ENCODE data around the gene XCR1. TPM values are rescaled to one million over a fixed set of nuclear protein-coding genes. Genes with fewer than 3 reads are reported as not detected.
"Not testable (repeated sequence)": the region's sequence is repeated elsewhere in the genome, so short reads cannot be mapped to it uniquely, and the experiment has no call there.

Gene XCR1
- total RNA-seq, 2 donors from 2014 or later, result 0.64 TPM; not detected in 1

- ATAC-seq (no peak), DNase-seq (no peak)
- intact Hi-C loops (cut with DNase I, micrococcal nuclease), result no loop called here
Observed at GRCh38 chr3:46013316-46014094, 13.8 kb downstream of the XCR1 start.

GRCh38 chr3:46012246-46012645, 15.0 kb downstream of the XCR1 start:
- ATAC-seq, result no peak
- no peak for DNase-seq
- intact Hi-C loops (cut with DNase I, micrococcal nuclease), result no loop called here

- intact Hi-C loops (cut with DNase I, micrococcal nuclease), result no loop called here
- no peak for DNase-seq
- ATAC-seq, result no peak
Observed at GRCh38 chr3:46010519-46011113, 16.7 kb downstream of the XCR1 start.

GRCh38 chr3:46008058-46008457, 19.2 kb downstream of the XCR1 start:
- intact Hi-C loops (cut with DNase I, micrococcal nuclease), result no loop called here
- no peak for DNase-seq
- ATAC-seq, result no peak

GRCh38 chr3:46007280-46007679, 20.0 kb downstream of the XCR1 start:
- ATAC-seq (no peak), DNase-seq (no peak)
- intact Hi-C loops (cut with DNase I, micrococcal nuclease), result no loop called here

GRCh38 chr3:46006238-46007032, 20.8 kb downstream of the XCR1 start:
- intact Hi-C loops (cut with DNase I, micrococcal nuclease), result no loop called here
- ATAC-seq (no peak), DNase-seq (no peak)

GRCh38 chr3:46003706-46004105, 23.6 kb downstream of the XCR1 start:
- DNase-seq; intact Hi-C loops (cut with DNase I, micrococcal nuclease); ATAC-seq: not testable (repeated sequence)

GRCh38 chr3:46001178-46001577, 26.1 kb downstream of the XCR1 start:
- intact Hi-C loops (cut with DNase I, micrococcal nuclease), result no loop called here
- DNase-seq, result no peak
- ATAC-seq, result no peak

- ATAC-seq (no peak), DNase-seq (no peak)
- intact Hi-C loops (cut with DNase I, micrococcal nuclease), result no loop called here
Observed at GRCh38 chr3:45997942-45998341, 29.3 kb downstream of the XCR1 start.

GRCh38 chr3:45997499-45997898, 29.8 kb downstream of the XCR1 start:
- not testable (repeated sequence) for DNase-seq, ATAC-seq

GRCh38 chr3:45995236-45996192, 31.8 kb downstream of the XCR1 start, which contains the start of gene FYCO1:
FYCO1 (minus strand) TSS chr3:45995824; CDS start chr3:45984910, 10,914 bp downstream.
- intact Hi-C loops (cut with DNase I, micrococcal nuclease), result no loop called here
- ATAC-seq (peak; percentile 97), DNase-seq (peak; percentile 94 to 95)

More at GRCh38 chr3:45997499-45997898, 29.8 kb downstream of the XCR1 start:
- intact Hi-C loops (cut with DNase I, micrococcal nuclease), result not testable (repeated sequence)

GRCh38 chr3:45994419-45995235, 32.7 kb downstream of the XCR1 start:
- intact Hi-C loops (cut with DNase I, micrococcal nuclease), result no loop called here
- ATAC-seq (peak; percentile 44), DNase-seq (peak; percentile 35 to 39)

- DNase-seq (no peak), ATAC-seq (no peak)
- intact Hi-C loops (cut with DNase I, micrococcal nuclease), result no loop called here
Observed at GRCh38 chr3:45993421-45994027, 33.8 kb downstream of the XCR1 start.

- ATAC-seq, result no peak
- no peak for DNase-seq
- intact Hi-C loops (cut with DNase I, micrococcal nuclease), result no loop called here
Observed at GRCh38 chr3:45992821-45993221, 34.5 kb downstream of the XCR1 start.

GRCh38 chr3:45992133-45992729, 35.1 kb downstream of the XCR1 start:
- no peak for DNase-seq
- no peak for ATAC-seq
- intact Hi-C loops (cut with DNase I, micrococcal nuclease), result no loop called here

GRCh38 chr3:45991341-45991740, 35.9 kb downstream of the XCR1 start:
- ATAC-seq (no peak), DNase-seq (no peak)
- intact Hi-C loops (cut with DNase I, micrococcal nuclease), result no loop called here

GRCh38 chr3:45990181-45990580, 37.1 kb downstream of the XCR1 start:
- intact Hi-C loops (cut with DNase I, micrococcal nuclease), result no loop called here
- ATAC-seq, result no peak

More at GRCh38 chr3:45990181-45990580, 37.1 kb downstream of the XCR1 start:
- DNase-seq, result no peak

Data from left colon (tissue), 2 donors.